GM18951 (cell line): ENCODE results near the gene EMILIN2.
"Not testable (repeated sequence)": the region's sequence is repeated elsewhere in the genome, so short reads cannot be mapped to it uniquely, and the experiment has no call there.

ENCODE experiments used
- POLR2A ChIP-seq: IDR thresholded peaks from 4 replicates; pipeline ENCODE4 v1.6.1; 2011; ENCODE audit warnings: mild to moderate bottlenecking; ENCODE audit not compliant: insufficient read length, insufficient read depth; ENCODE audit errors: extremely low read depth
- in situ Hi-C: fragments of 300-500 bp; cut with MboI; formaldehyde crosslinking; loops from one replicate; pipeline ENCODE4 v1.12.0; 2022; ENCODE audit warnings: low sequenced_read_pairs, mixed read lengths, inconsistent platforms; ENCODE audit not compliant: unreplicated experiment

EMILIN2 gene

DNA sequence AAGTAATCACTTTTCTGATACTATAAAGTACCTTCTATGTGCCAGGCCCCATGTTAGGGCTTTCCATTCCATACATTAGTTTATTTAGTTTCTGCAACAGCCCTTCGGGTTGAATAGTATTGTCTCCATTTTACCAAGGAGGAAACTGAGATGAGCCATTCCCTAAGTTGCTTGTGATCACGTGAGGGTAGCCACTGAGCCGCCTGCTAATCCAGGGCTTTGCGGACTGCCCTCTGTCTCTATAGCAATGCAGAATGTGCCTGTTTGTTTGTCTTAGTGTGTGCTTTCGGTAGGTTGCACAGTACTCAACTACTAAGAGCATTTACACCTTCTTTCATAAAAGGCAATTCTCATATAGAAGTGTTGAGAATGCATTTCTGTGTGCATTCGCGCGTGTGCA, 5.0 kb downstream of the EMILIN2 start:
- in situ Hi-C loops: no loop called here

DNA sequence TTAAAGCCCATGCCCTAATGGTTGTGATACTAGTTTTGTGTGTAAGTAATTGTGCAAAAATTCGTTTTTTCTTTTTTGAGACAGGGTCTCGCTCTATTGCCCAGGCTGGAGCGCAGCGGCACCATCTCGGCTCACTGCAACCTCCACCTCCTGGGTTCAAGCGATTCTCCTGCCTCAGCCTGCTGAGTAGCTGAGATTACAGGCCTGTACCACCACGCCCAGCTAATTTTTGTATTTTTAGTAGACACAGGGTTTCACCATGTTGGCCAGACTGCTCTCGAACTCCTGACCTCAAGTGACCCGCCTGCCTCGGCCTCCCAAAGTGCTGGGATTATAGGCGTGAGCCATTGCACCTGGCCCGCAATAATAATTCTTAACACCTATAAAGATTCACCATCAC, 5.7 kb downstream of the EMILIN2 start:
- in situ Hi-C loops: not testable (repeated sequence)

More for the DNA sequence above, 5.0 kb downstream of the EMILIN2 start:
- TF ChIP-seq POLR2A: no peak

DNA sequence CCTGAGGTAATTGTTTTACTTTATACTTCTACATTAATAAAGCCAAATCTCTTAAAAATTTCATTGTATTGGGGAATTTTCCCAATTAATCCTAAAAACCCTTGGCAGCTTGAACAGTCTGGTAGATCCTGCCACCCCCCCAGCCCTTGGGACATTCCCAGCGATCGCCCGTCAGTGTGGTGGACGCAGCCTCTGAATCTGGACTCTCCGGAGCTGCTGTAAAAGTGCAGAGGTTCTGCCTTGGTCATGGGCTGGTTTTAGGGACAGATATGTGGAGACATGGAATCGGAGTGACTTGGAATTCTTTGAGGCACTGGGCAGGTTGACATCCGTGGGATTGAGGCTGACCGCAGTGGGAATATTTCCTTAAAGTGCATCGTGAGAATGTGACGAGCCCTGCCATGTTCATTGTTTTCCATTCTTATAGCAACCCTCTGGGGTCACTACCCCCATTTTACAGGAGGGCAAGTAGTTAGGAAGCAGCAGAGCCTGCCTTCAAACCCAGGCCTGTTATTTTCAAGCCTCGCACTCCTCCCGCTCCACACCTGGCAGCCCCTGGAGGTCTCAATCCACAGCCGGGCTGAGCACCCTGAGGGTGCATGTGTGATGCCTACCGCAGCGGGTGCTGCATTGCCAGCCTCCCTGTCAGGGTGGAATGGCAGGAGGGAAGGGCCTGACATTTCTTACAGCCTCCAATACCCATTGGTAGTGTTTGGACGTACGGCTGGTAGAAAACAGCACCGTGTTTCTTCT, 6.5 kb downstream of the EMILIN2 start:
- in situ Hi-C loops: no loop called here
- TF ChIP-seq POLR2A: no peak

DNA sequence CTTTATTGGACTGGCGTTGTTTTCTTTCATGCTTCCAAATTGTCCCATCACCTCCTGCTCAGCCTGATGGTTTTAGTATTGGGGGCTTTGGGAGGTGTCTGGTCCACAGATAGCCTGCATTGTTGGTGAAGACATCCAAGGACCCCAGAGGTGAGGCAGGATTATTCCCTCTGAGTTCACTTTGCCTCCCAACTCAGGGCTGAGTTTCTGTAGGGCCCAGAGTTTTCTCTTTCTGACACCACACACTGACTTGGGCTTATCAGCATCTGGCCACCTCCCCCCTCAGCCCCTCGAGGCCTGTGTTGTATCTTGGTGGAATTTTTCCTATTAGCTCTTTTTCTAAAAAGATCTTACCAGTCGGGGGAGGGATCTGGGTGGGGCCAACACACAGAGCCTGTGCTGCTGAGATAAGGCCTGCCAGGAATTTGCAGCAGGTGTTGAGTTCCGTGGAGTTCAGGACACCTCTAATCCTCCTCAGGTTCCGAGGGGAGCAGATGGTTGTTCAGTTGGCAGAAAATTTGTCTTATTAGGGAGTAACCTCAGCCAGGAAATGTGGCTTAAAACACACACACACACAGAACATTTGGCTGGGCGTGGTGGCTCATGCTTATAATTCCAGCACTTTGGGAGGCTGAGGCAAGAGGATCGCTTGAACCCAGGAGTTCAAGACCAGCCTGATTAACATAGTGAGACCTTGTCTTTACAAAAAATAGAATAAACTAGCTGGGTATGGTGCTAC, 7.3 kb downstream of the EMILIN2 start:
- in situ Hi-C loops: no loop called here
- no peak for TF ChIP-seq POLR2A

DNA sequence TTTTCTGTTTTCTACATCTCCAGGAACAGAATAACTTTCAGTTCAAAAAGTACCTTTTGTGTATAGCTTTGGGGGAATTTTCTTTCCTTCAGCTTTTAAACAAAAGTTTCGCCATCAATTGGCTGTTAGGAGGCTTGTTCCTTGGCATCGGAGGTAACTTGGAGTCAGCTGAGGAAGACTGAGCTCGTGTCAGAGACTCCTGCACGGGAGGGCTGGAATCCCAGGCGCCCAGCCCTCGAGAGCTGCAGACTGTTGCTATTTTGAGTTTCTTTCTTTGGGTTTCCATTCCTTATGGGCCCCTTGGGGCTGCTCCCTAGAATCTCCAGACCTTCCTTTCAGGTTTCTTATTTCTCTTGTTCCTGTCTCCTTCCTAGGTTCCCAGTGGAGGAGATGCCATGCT, 8.1 kb downstream of the EMILIN2 start:
- TF ChIP-seq POLR2A: no peak
- in situ Hi-C loops: no loop called here

DNA sequence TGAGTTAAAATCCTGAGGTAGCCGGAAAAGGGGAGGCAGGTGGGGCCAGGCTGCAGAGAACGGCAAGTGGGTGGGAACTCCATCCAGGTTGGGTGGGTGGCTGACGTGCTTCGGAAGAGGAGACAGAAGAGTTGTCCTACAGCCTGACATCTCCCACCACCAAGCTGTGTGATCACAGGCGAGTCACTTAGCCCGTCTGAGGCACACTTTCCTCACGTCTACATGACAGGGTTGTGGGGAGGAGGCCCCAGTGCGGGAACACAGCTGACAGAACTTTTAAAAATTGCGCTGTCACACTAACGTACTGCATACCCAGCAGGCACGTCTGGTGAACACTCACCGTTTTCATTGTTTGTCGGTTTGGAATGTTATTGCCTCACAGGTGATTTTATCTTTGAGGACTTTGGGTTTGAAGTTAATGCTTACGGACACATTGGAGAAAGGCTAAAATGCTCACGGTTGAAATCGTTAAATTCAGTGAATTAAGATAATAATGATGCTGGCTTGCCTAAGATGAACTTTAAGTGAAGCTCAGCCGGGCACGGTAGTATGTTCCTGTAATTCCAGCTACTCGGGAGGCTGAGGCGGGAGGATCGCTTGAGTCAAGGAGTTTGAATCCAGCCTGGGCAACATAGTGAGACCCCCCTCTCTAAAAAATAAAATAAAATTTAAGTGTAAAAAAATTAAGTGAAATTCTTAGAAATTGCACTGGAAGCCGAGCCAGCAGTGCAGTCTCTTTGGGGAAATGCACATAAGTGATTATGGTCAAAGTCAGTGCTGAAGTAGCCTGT, 8.9 kb downstream of the EMILIN2 start:
- in situ Hi-C loops: no loop called here
- TF ChIP-seq POLR2A: no peak

DNA sequence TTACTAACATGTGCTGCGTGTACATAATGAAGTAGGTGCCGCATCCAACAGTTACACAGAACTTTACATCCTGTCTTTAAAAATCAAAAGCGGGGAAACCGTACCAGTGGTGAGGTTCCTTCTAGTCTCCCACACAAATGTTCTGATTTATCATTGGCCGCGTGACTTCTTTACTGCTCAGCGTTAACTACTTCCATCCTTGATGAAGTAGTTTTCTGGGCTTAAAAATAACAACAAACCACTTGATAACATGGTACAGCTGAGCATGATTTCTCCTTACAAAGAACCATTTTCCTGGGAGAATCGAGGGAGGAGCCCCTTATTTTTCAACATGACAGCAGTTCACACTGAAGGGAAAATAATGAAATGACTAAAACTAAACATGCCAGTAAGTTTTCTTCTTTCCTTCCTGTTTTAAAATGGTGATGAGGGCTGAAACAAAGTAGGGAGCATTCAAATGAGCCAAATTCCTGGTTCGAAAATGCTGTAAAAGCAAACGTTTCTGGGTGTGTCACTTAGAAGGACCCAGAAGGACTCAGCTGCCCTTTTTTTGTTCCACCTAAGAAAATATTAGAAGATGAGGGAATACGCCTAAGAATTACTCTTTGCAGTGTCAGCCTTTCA, 9.9 kb downstream of the EMILIN2 start:
- in situ Hi-C loops: no loop called here
- TF ChIP-seq POLR2A: no peak

DNA sequence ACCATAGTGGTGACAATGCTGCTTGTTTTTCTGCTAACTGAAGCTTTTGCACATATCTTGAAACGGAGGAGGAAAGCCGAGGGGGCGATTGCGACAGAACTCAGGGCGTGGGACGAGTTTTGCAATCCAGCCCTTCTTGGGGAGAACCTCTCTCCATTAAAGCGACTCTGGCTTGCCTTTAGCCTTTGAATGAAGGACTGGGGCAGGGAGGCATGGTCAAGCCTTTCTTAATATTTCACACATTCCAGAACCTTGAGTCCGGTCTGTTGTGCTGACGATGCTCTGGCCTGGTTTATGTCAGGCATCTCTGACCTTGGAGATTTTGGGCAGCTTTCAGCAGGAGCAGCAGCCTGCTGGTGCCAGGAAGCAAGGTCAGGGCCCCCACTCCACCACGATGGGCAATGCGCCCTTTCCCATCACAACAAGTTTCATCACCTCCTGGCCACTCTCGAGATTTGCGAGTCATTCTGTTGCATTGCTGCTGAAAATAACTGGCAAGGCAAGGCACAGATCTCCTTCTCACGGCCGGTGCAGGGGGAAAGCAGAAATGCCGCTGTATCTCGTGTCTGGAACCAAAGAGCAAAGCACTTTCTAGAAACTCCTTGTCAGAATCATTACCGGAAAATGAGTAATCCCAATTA, 10.8 kb downstream of the EMILIN2 start:
- TF ChIP-seq POLR2A: no peak
- in situ Hi-C loops: no loop called here

DNA sequence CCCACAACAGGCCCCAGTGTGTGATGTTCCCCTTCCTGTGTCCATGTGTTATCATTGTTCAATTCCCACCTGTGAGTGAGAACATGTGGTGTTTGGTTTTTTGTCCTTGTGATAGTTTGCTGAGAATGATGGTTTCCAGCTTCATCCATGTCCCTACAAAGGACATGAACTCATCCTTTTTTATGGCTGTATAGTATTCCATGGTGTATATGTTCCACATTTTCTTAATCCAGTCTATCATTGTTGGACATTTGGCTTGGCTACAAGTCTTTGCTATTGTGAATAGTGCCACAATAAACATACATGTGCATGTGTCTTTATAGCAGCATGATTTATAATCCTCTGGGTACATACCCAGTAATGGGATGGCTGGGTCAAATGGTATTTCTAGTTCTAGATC, 13.6 kb downstream of the EMILIN2 start:
- in situ Hi-C loops: not testable (repeated sequence)

DNA sequence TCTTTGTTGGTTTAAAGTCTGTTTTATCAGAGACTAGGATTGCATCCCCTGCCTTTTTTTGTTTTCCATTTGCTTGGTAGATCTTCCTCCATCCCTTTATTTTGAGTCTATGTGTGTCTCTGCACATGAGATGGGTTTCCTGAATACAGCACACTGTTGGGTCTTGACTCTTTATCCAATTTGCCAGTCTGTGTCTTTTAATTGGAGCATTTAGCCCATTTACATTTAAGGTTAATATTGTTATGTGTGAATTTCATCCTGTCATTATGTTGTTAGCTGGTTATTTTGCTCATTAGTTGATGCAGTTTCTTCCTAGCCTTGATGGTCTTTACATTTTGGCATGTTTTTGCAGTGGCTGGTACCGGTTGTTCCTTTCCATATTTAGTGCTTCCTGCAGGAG, 17.2 kb downstream of the EMILIN2 start:
- in situ Hi-C loops: not testable (repeated sequence)

DNA sequence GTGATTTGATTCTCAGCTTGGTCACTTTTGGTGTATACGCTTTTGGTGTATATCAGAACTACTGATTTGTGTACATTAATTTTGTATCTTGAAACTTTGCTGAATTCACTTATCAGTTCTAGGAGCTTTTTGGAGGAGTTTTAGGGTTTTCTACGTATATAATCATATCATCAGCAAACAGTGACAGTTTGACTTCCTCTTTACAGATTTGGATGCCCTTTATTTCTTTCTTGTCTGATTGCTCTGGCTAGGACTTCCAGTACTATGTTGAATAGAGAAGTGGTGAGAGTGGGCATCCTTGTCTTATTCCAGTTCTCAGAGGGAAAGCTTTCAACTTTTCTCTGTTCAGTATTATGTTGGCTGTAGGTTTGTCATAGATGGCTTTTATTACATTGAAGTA, 19.7 kb downstream of the EMILIN2 start:
- in situ Hi-C loops: not testable (repeated sequence)

DNA sequence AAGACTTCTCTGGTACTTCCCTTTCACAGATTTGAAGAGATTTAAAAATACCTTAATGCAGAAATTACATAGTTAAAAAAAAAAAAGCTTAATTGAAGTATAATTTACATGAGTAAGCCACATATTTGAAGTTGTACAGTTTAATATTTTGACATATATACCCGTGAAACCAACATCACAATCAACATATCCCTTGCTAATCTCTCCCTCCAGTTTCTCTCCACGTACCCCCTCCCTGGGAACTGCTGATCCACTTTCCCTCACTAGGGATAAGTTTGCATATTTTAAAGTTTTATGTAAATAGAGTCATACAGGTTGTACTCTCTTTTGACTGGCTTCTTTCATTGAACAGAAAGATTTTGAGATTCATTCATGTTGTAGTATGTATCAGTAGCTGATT, 22.4 kb downstream of the EMILIN2 start:
- no peak for TF ChIP-seq POLR2A
- in situ Hi-C loops: no loop called here

DNA sequence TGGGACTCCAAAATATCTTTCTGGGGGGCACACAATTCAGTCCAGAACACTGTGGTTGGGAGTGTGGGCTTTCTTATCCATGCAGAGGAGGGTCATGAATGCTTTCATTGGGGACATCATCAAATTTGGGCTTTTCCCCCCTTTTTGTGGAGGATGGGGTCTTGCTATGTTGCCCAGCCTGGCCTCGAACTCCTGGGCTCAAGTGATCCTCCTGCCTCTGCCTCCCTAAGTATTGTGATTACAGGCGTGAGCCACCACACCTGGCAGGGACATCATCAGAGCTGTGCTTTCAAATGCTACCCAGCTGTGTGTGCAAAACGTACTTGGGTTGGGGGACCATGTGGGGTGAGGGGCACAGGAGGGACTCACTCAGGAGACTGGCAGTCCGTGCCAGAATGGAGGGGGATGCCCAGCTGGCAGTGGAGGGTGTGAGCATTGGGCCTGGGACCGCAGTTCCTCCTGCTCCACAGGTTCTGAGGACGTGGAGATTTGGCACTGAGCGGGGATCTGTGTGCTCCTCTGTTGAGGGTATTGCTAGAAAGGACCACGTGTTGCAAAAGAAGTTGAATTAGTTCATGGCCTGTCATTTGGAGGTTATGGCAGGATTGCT, 24.4 kb downstream of the EMILIN2 start:
- in situ Hi-C loops: no loop called here
- TF ChIP-seq POLR2A: no peak
